Thymus (tissue), 14 donors: Measurements from ENCODE around the gene OLIG2. TPM values are rescaled to one million over a fixed set of nuclear protein-coding genes. Genes with fewer than 3 reads are reported as not detected.

Experiments
- DNase-seq, 9 donors: peaks; one replicate each; pipeline ENCODE4 v3.0.0-alpha.2; 2013; ENCODE audit warnings: low spot score in 9 of 9, low read depth in 6 of 9, missing footprints in 1 of 9
- H3K27ac ChIP-seq, 2 donors: one replicate each; pipeline ENCODE4 v1.5.1; 2013; ENCODE audit warnings: control low read depth in 1 of 2, low read depth in 1 of 2, low read length in 1 of 2, mild to moderate bottlenecking in 1 of 2, moderate library complexity in 1 of 2
- H3K27me3 ChIP-seq, 2 donors: one replicate each; pipeline ENCODE4 v1.5.1; 2013; ENCODE audit warnings: low read length in 1 of 2; ENCODE audit not compliant: control insufficient read depth in 2 of 2, insufficient read depth in 1 of 2
- H3K36me3 ChIP-seq, 2 donors: one replicate each; pipeline ENCODE4 v1.5.1; 2013; ENCODE audit warnings: low read length in 1 of 2, mild to moderate bottlenecking in 1 of 2, moderate library complexity in 1 of 2; ENCODE audit not compliant: control insufficient read depth in 2 of 2, insufficient read depth in 2 of 2
- H3K4me1 ChIP-seq, 2 donors: one replicate each; pipeline ENCODE4 v1.5.1; 2013; ENCODE audit warnings: low read length in 2 of 2; ENCODE audit not compliant: control insufficient read depth in 2 of 2, insufficient read depth in 2 of 2
- H3K4me3 ChIP-seq, 2 donors: one replicate each; pipeline ENCODE4 v1.5.1; 2013; ENCODE audit warnings: low read length in 2 of 2, control low read depth in 1 of 2, mild to moderate bottlenecking in 1 of 2
- H3K9me3 ChIP-seq, 2 donors: one replicate each; pipeline ENCODE4 v1.5.1; 2013; ENCODE audit warnings: low read length in 1 of 2, mild to moderate bottlenecking in 1 of 2; ENCODE audit not compliant: control insufficient read depth in 2 of 2, insufficient read depth in 1 of 2
- WGBS: extraction: QIAGEN DNeasy Blood & Tissue Kit; methylation state at CpG from one replicate; pipeline ENCODE4 v1.1.7; 2013; 5-methylcytosine and 5-hydroxymethylcytosine counted together
- long read RNA-seq, 10 donors: transcript quantifications; one replicate each; lab custom pipeline, GENCODE V29; 2026
- polyA plus RNA-seq: library from polyadenylated mRNA; stranded (reverse); fragments of 200-250 nt; gene quantifications from one replicate; pipeline ENCODE4 v1.2.3, GENCODE V29; 2013
- total RNA-seq: library from RNA; stranded (reverse); fragments of 120-200 nt; gene quantifications from one replicate; pipeline ENCODE4 v1.2.4, GENCODE V29; 2013
- donor health status: healthy.

The OLIG2 gene
- total RNA-seq = 0.05 TPM
- polyA plus RNA-seq = 0.02 TPM
- long read RNA-seq, donor 1 = 0 reads
- long read RNA-seq, donor 2 = 0 reads
- long read RNA-seq, donor 3 = 0 reads
- long read RNA-seq, donor 4 = 0 reads
- long read RNA-seq, donor 5 = 0 reads
- long read RNA-seq, donor 6 = 0 reads
- long read RNA-seq, donor 7 = 0 reads
- long read RNA-seq, donor 8 = 0 reads
- long read RNA-seq, donor 9 = 0 reads
- long read RNA-seq, donor 10 = 0 reads

GRCh38 chr21:33025489-33026442 lies at the start of gene OLIG2:
Gene OLIG2 (plus strand): TSS chr21:33025935. CDS start chr21:33026863, 928 bp downstream.
- Histone ChIP-seq H3K27ac (no peak within 1 kb of the TSS), H3K27me3 (peaks cover 97 to 99% of the 10 kb centered on the region in 2 donors), H3K4me1 (peaks cover 0 to 8% of the 10 kb centered on the region in 2 donors), H3K4me3 (no peak within 1 kb of the TSS), H3K36me3 (no peaks in the 10 kb centered on the region), H3K9me3 (peaks cover 4 to 8% of the 10 kb centered on the region in 2 donors)
- no peak for DNase-seq
- 4% methylated on average over 59 of the region's 59 CpGs for WGBS

- no peaks in the 10 kb centered on the region for H3K4me1 ChIP-seq
- no peak overlapping the region for H3K4me3 ChIP-seq
- H3K27ac ChIP-seq = no peak overlapping the region
- H3K36me3 ChIP-seq = no peaks in the 10 kb centered on the region
- H3K9me3 ChIP-seq = no peaks in the 10 kb centered on the region
- peaks cover 0 to 17% of the 10 kb centered on the region in 2 donors for H3K27me3 ChIP-seq
- 92% methylated on average over 3 of the region's 3 CpGs for WGBS
- DNase-seq = no peak
Measured at GRCh38 chr21:32976791-32977190, 48.9 kb upstream of the OLIG2 start.

GRCh38 chr21:32977216-32977615 lies 48.5 kb upstream of the OLIG2 start:
- Histone ChIP-seq H3K36me3 (no peaks in the 10 kb centered on the region), H3K27me3 (peaks cover 0 to 17% of the 10 kb centered on the region in 2 donors), H3K9me3 (no peaks in the 10 kb centered on the region), H3K4me3 (no peak overlapping the region), H3K27ac (no peak overlapping the region), H3K4me1 (no peaks in the 10 kb centered on the region)
- DNase-seq = no peak
- 70% methylated on average over 5 of the region's 5 CpGs for WGBS

- no peaks in the 10 kb centered on the region for H3K36me3 ChIP-seq
- peaks cover 0 to 17% of the 10 kb centered on the region in 2 donors for H3K27me3 ChIP-seq
- no peak for DNase-seq
- H3K4me3 ChIP-seq = no peak overlapping the region
- H3K4me1 ChIP-seq = no peaks in the 10 kb centered on the region
- H3K27ac ChIP-seq = no peak overlapping the region
- WGBS = 94% methylated on average over 39 of the region's 39 CpGs
- no peaks in the 10 kb centered on the region for H3K9me3 ChIP-seq
Measured at GRCh38 chr21:32978331-32979270, 47.1 kb upstream of the OLIG2 start.

GRCh38 chr21:32979598-32980268 lies 46.0 kb upstream of the OLIG2 start:
- H3K27me3 ChIP-seq = peaks cover 0 to 17% of the 10 kb centered on the region in 2 donors
- no peaks in the 10 kb centered on the region for H3K4me1 ChIP-seq
- 34% methylated on average over 2 of the region's 2 CpGs for WGBS

GRCh38 chr21:32981096-32981495 lies 44.6 kb upstream of the OLIG2 start:
- Histone ChIP-seq H3K27ac (no peak overlapping the region), H3K4me3 (no peak overlapping the region), H3K4me1 (no peaks in the 10 kb centered on the region), H3K27me3 (peaks cover 0 to 17% of the 10 kb centered on the region in 2 donors), H3K9me3 (no peaks in the 10 kb centered on the region), H3K36me3 (no peaks in the 10 kb centered on the region)
- no peak for DNase-seq
- 94% methylated on average over 7 of the region's 7 CpGs for WGBS

More at GRCh38 chr21:32979598-32980268, 46.0 kb upstream of the OLIG2 start:
- H3K36me3 ChIP-seq = no peaks in the 10 kb centered on the region
- no peak for DNase-seq
- no peak overlapping the region for H3K4me3 ChIP-seq
- no peak overlapping the region for H3K27ac ChIP-seq
- H3K9me3 ChIP-seq = no peaks in the 10 kb centered on the region

GRCh38 chr21:32990666-32991065 lies 35.1 kb upstream of the OLIG2 start:
- Histone ChIP-seq H3K4me3 (no peak overlapping the region), H3K4me1 (no peaks in the 10 kb centered on the region), H3K27ac (no peak overlapping the region), H3K9me3 (no peaks in the 10 kb centered on the region), H3K36me3 (no peaks in the 10 kb centered on the region), H3K27me3 (peaks cover 0 to 15% of the 10 kb centered on the region in 2 donors)
- DNase-seq = no peak
- WGBS = 86% methylated on average over 6 of the region's 6 CpGs

- H3K36me3 ChIP-seq = no peaks in the 10 kb centered on the region
- H3K27ac ChIP-seq = no peak overlapping the region
- 70% methylated on average over 8 of the region's 8 CpGs for WGBS
- H3K4me3 ChIP-seq = no peak overlapping the region
- no peaks in the 10 kb centered on the region for H3K9me3 ChIP-seq
- H3K27me3 ChIP-seq = peaks cover 0 to 15% of the 10 kb centered on the region in 2 donors
- no peak for DNase-seq
- no peaks in the 10 kb centered on the region for H3K4me1 ChIP-seq
Measured at GRCh38 chr21:32991361-32991760, 34.4 kb upstream of the OLIG2 start.
